IMR-90 (cell line): ENCODE measurements around the gene ACTN1. TPM values are rescaled to one million over a fixed set of nuclear protein-coding genes. Genes with fewer than 3 reads are reported as not detected.

Experiments
- ATAC-seq: fragments of 200-7000 bp; cut with Tn5 transposase; 2 replicates; pipeline ENCODE4 v1.9.1; 2020; ENCODE audit warnings: low read depth, mild to moderate bottlenecking, moderate library complexity
- BruUV-seq: library from RNA; stranded (reverse); fragments of 400-500 nt; replicated peaks from 2 replicates; lab custom pipeline; 2021; lab: Mats Ljungman, UMichigan
- CTCF ChIA-PET: fragments of 300-600 bp; formaldehyde crosslinking; extraction: SDS; loops from one replicate; lab custom pipeline; 2021; ENCODE audit warnings: antibody characterized with exemption; lab: Yijun Ruan, JAX
- POLR2A ChIA-PET: fragments of 300-600 bp; sonication (Branson Sonifier 250); formaldehyde crosslinking; loops from one replicate; lab custom pipeline; 2022; ENCODE audit warnings: antibody characterized with exemption; ENCODE audit not compliant: unreplicated experiment; lab: Charles Lee
- DNase-seq: peaks from one replicate; pipeline ENCODE4 v3.0.0; 2013
- H2AFZ ChIP-seq: replicated peaks from 2 replicates; pipeline ENCODE3; 2013; ENCODE audit warnings: low read length, mild to moderate bottlenecking; ENCODE audit not compliant: poor library complexity
- H2AK5ac ChIP-seq: 2 replicates; pipeline ENCODE4 v1.6.1; 2013; ENCODE audit warnings: low read depth, low read length, inconsistent platforms
- H2AK9ac ChIP-seq: replicated peaks from 2 replicates; pipeline ENCODE3; 2013; ENCODE audit warnings: mild to moderate bottlenecking, low read depth, low read length, moderate library complexity; ENCODE audit not compliant: poor library complexity
- H2BK120ac ChIP-seq: 2 replicates; pipeline ENCODE4 v1.6.1; 2013; ENCODE audit warnings: low read depth, low read length, inconsistent platforms
- H2BK15ac ChIP-seq: 3 replicates; pipeline ENCODE4 v1.6.1; 2013; ENCODE audit warnings: low read depth, low read length, inconsistent platforms
- H2BK20ac ChIP-seq: 2 replicates; pipeline ENCODE4 v1.6.1; 2013; ENCODE audit warnings: low read depth, mild to moderate bottlenecking, inconsistent platforms, low read length, moderate library complexity
- H2BK5ac ChIP-seq: 2 replicates; pipeline ENCODE4 v1.6.1; 2013; ENCODE audit warnings: mild to moderate bottlenecking, low read depth, low read length, inconsistent platforms; ENCODE audit not compliant: poor library complexity, severe bottlenecking
- H3K14ac ChIP-seq: replicated peaks from 2 replicates; pipeline ENCODE4 v1.6.1; 2013; ENCODE audit warnings: low read depth, low read length, inconsistent platforms
- H3K18ac ChIP-seq: 2 replicates; pipeline ENCODE4 v1.6.1; 2013; ENCODE audit warnings: low read depth, low read length, control low read depth
- H3K23ac ChIP-seq: 2 replicates; pipeline ENCODE4 v1.6.1; 2013; ENCODE audit warnings: low read depth, low read length, inconsistent platforms
- H3K27ac ChIP-seq: 2 replicates; pipeline ENCODE4 v1.5.1; 2013; ENCODE audit warnings: mild to moderate bottlenecking, control low read depth, low read length; ENCODE audit not compliant: insufficient read depth
- H3K27me3 ChIP-seq: 2 replicates; pipeline ENCODE4 v1.6.1; 2013; ENCODE audit warnings: low read length; ENCODE audit not compliant: control insufficient read depth, insufficient read depth
- H3K36me3 ChIP-seq: 2 replicates; pipeline ENCODE4 v1.6.1; 2013; ENCODE audit warnings: low read length, mixed read lengths; ENCODE audit not compliant: control insufficient read depth, insufficient read depth
- H3K4ac ChIP-seq: 2 replicates; pipeline ENCODE4 v1.6.1; 2013; ENCODE audit warnings: low read depth, low read length, inconsistent platforms
- H3K4me1 ChIP-seq: 2 replicates; pipeline ENCODE4 v1.6.1; 2013; ENCODE audit warnings: low read length, mixed read lengths; ENCODE audit not compliant: control insufficient read depth, insufficient read depth
- H3K4me2 ChIP-seq: 2 replicates; pipeline ENCODE4 v1.6.1; 2013; ENCODE audit warnings: low read depth, mild to moderate bottlenecking, control low read depth, low read length, moderate library complexity
- H3K4me3 ChIP-seq: 2 replicates; pipeline ENCODE4 v1.5.1; 2013; ENCODE audit warnings: low read depth, mild to moderate bottlenecking, control low read depth, low read length, moderate library complexity; ENCODE audit not compliant: insufficient read depth
- H3K56ac ChIP-seq: 2 replicates; pipeline ENCODE4 v1.6.1; 2013; ENCODE audit warnings: low read length, inconsistent platforms; ENCODE audit not compliant: insufficient read depth; ENCODE audit errors: extremely low read depth
- H3K79me1 ChIP-seq, 2 experiments: 2 replicates each; pipeline ENCODE4 v1.6.1; 2013; ENCODE audit warnings: low read length in 2 of 2, inconsistent platforms in 1 of 2, low read depth in 1 of 2
- H3K9ac ChIP-seq: 2 replicates; pipeline ENCODE4 v1.6.1; 2013; ENCODE audit warnings: low read depth, low read length, control low read depth
- H3K9me1 ChIP-seq: 2 replicates; pipeline ENCODE4 v1.6.1; 2013; ENCODE audit warnings: low read length, inconsistent platforms; ENCODE audit not compliant: insufficient read depth
- H3K9me3 ChIP-seq: 2 replicates; pipeline ENCODE4 v1.6.1; 2013; ENCODE audit warnings: low read length; ENCODE audit not compliant: control insufficient read depth, insufficient read depth
- H4K20me1 ChIP-seq: 2 replicates; pipeline ENCODE4 v1.6.1; 2013; ENCODE audit warnings: low read length, inconsistent platforms; ENCODE audit not compliant: insufficient read depth
- H4K5ac ChIP-seq: 2 replicates; pipeline ENCODE4 v1.6.1; 2013; ENCODE audit warnings: mild to moderate bottlenecking, low read depth, low read length, control low read depth
- H4K8ac ChIP-seq, 2 experiments: 2 replicates each; pipeline ENCODE4 v1.6.1; 2013; ENCODE audit warnings: low read depth in 2 of 2, low read length in 2 of 2, control low read depth in 1 of 2, inconsistent platforms in 1 of 2
- H4K91ac ChIP-seq: 2 replicates; pipeline ENCODE4 v1.6.1; 2013; ENCODE audit warnings: low read depth, low read length, inconsistent platforms; ENCODE audit not compliant: insufficient read depth
- CEBPB ChIP-seq: IDR thresholded peaks from 2 replicates; pipeline ENCODE4 v1.6.1; 2012; ENCODE audit warnings: low read depth, low read length, improper control_type of control experiment
- MAFK ChIP-seq: IDR thresholded peaks from 2 replicates; pipeline ENCODE4 v1.6.1; 2012; ENCODE audit warnings: low read depth, low read length, improper control_type of control experiment
- MAZ ChIP-seq: IDR thresholded peaks from 2 replicates; pipeline ENCODE4 v1.6.1; 2012; ENCODE audit warnings: low read depth, mild to moderate bottlenecking, low read length, improper control_type of control experiment, moderate library complexity, borderline replicate concordance
- NFE2L2 ChIP-seq: fragments of 150-350 bp; IDR thresholded peaks from 2 replicates; pipeline ENCODE4 v1.6.1; 2016; ENCODE audit warnings: low read depth, mild to moderate bottlenecking, low read length
- RAD21 ChIP-seq: IDR thresholded peaks from 2 replicates; pipeline ENCODE4 v1.6.1; 2012; ENCODE audit warnings: low read length, improper control_type of control experiment
- SMC3 ChIP-seq: fragments of 150-350 bp; IDR thresholded peaks from 2 replicates; pipeline ENCODE4 v1.6.1; 2016; ENCODE audit warnings: low read depth, mild to moderate bottlenecking, antibody characterized with exemption, low read length, moderate library complexity
- WGBS, 2 experiments: methylation state at CpG; one replicate each; pipeline versions ENCODE4 v1.1.5 to v1.1.7; 2013; ENCODE audit warnings: missing lambda C conversion rate in 2 of 2; ENCODE audit not compliant: insufficient read length in 1 of 2; ENCODE audit errors: extremely low coverage in 2 of 2; 5-methylcytosine and 5-hydroxymethylcytosine counted together
- dilution Hi-C: fragments of 300-500 bp; cut with HindIII; formaldehyde crosslinking; loops from one replicate; pipeline ENCODE4 v1.14.3; 2018; ENCODE audit warnings: low sequenced_read_pairs; ENCODE audit not compliant: unreplicated experiment
- in situ Hi-C: fragments of 300-500 bp; cut with MboI; formaldehyde crosslinking; loops from 3 replicates; pipeline ENCODE4 v1.14.3; 2019; ENCODE audit warnings: low sequenced_read_pairs, inconsistent platforms, mixed read lengths
- intact Hi-C: fragments of 100-400 bp; cut with micrococcal nuclease; formaldehyde crosslinking; loops from 2 replicates; pipeline ENCODE4 v1.10.0; 2022
- polyA plus RNA-seq, 3 experiments: library from polyadenylated mRNA; depleted of rRNA; stranded (reverse); fragments of >200 nt; gene quantifications; 2 replicates each; pipeline ENCODE4 v1.2.3, GENCODE V29; 2012; ENCODE audit warnings: low replicate concordance in 1 of 3
- total RNA-seq: library from RNA; depleted of rRNA; stranded (reverse); fragments of >200 nt; gene quantifications from 2 replicates; pipeline ENCODE4 v1.2.3, GENCODE V29; 2012
- TF ChIP-seq, protein P1 (sequence below): conservative IDR thresholded peaks from 2 replicates; pipeline ENCODE4 v1.5.1; 2012; ENCODE audit warnings: mild to moderate bottlenecking, low read depth, low read length, improper control_type of control experiment
- TF ChIP-seq, protein P2 (sequence below): fragments of 150-350 bp; IDR thresholded peaks from 2 replicates; pipeline ENCODE4 v1.6.1; 2016; ENCODE audit warnings: low read depth, mild to moderate bottlenecking, low read length, moderate library complexity, borderline replicate concordance

The ACTN1 gene
- total and polyA plus RNA-seq, 2 of the 4 experiments (the other 2 are of a cell fraction), result 684 to 766 TPM

DNA sequence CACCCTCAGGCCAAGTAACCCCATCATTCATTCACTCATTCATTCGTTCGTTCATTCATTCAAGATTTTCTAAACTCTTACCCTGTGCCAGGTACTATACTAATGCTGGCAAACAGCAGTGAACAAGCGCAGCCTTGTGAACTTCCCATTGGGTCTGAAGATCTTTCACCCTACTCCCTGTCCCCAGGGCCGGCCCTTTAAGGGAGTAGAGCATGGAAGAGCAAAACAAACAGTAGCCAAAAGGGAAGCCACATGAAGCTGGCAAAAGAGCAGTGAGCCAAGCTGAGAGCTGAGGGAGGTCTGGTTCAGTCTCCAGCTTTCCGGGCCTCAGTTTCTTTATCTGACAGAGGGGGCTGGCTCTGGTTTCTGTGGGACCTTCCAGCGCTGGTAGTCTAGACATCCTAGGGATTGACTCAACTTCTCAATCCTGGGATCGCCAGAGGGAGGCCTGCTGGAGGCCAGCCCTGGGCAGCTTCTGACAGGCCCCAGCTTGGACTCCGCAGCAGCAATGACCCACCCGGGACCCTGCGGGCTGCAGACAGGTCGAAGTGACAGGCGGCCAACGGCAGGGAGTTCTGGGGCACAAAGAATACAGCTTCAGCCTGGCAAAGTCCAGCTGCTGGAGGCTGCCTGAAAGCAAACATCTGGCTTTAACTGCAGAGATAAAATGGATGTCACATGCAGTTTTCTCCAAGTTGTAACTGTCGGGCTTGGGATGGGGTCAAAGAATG lies 27.1 kb downstream of the ACTN1 start:
- CTCF ChIA-PET, result interaction anchor here (0.8 kb wide), 1 partner anchor 11 kb away, joined by 4 read pairs; no protein-coding TSS in a partner anchor
- TF ChIP-seq SMC3 (no peak), RAD21 (no peak), MAZ (no peak), NFE2L2 (no peak), MAFK (no peak), CEBPB (no peak)
- TF ChIP-seq, protein P1, sequence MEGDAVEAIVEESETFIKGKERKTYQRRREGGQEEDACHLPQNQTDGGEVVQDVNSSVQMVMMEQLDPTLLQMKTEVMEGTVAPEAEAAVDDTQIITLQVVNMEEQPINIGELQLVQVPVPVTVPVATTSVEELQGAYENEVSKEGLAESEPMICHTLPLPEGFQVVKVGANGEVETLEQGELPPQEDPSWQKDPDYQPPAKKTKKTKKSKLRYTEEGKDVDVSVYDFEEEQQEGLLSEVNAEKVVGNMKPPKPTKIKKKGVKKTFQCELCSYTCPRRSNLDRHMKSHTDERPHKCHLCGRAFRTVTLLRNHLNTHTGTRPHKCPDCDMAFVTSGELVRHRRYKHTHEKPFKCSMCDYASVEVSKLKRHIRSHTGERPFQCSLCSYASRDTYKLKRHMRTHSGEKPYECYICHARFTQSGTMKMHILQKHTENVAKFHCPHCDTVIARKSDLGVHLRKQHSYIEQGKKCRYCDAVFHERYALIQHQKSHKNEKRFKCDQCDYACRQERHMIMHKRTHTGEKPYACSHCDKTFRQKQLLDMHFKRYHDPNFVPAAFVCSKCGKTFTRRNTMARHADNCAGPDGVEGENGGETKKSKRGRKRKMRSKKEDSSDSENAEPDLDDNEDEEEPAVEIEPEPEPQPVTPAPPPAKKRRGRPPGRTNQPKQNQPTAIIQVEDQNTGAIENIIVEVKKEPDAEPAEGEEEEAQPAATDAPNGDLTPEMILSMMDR, result no peak
- TF ChIP-seq, protein P2, sequence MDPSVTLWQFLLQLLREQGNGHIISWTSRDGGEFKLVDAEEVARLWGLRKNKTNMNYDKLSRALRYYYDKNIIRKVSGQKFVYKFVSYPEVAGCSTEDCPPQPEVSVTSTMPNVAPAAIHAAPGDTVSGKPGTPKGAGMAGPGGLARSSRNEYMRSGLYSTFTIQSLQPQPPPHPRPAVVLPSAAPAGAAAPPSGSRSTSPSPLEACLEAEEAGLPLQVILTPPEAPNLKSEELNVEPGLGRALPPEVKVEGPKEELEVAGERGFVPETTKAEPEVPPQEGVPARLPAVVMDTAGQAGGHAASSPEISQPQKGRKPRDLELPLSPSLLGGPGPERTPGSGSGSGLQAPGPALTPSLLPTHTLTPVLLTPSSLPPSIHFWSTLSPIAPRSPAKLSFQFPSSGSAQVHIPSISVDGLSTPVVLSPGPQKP, result no peak
- ATAC-seq (peak; percentile 4), DNase-seq (no peak)
- Histone ChIP-seq H3K4ac (peak overlapping the region; percentile 96), H2AK9ac (peak overlapping the region; percentile 44), H4K5ac (peak overlapping the region; percentile 62), H2BK5ac (peak overlapping the region; percentile 91), H3K23ac (peak overlapping the region; percentile 90), H4K91ac (peak overlapping the region; percentile 74), H3K27me3 (no peaks in the 10 kb centered on the region), H4K8ac (peak overlapping the region; percentile 69 to 85), H3K9me1 (peaks cover 42% of the 10 kb centered on the region), H3K4me1 (peaks cover 66% of the 10 kb centered on the region), H3K56ac (peak overlapping the region; percentile 65), H3K18ac (peak overlapping the region; percentile 84), H2AK5ac (peak overlapping the region; percentile 96), H3K9me3 (no peaks in the 10 kb centered on the region), H3K27ac (peak overlapping the region; percentile 76), H3K14ac (peak overlapping the region; percentile 94), H2BK20ac (peak overlapping the region; percentile 87; the same call in 1 of the 2 replicates), H2BK15ac (peak overlapping the region; percentile 64; the same call in 2 of the 3 replicates), H4K20me1 (peaks cover 99% of the 10 kb centered on the region), H3K79me1 (peaks cover 0 to 53% of the 10 kb centered on the region in 2 experiments; a peak in 2 of 4 replicates), H3K4me3 (no peak overlapping the region), H3K9ac (peak overlapping the region; percentile 34), H3K4me2 (peak overlapping the region; percentile 47), H2BK120ac (peak overlapping the region; percentile 93), H2AFZ (no peak overlapping the region), H3K36me3 (peaks cover 27% of the 10 kb centered on the region)
- no TSS peak for BruUV-seq
- POLR2A ChIA-PET, result no interaction called here
- in situ Hi-C loops (no loop called here), dilution Hi-C loops (no loop called here), intact Hi-C loops (no loop called here)
- 8% methylated on average over 7 of the region's 14 CpGs; no CpG with 5 or more reads in 1 of the 2 experiments for WGBS, 2 experiments
